ENCODE measurements around the gene DYNC1I1. TPM values are rescaled to one million over a fixed set of nuclear protein-coding genes. Genes with fewer than 3 reads are reported as not detected.

The DYNC1I1 gene
- total and polyA plus RNA-seq, 2 of the 13 experiments (the other 11 are each of a cell fraction or from before 2014, with no cell fraction given), result not detected

DNA sequence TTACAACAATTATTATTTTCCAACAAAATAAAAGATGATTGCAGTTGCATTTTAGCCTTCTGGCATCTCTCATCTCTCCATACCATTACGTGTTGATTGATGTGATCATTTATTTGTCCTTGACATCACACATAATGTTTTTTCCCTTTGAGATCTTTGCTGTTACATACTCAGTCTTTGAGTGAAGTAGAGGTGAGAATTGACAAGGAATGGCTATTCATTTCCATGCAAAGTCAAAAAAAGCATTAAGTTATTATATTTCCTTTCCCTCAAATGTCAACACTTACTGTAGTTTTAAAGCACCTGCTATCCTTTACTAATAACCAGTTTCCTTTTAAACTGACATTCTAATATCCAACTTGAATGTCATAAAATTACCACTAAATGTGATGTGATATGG, 33.6 kb downstream of the DYNC1I1 start (continued):
- TF ChIP-seq, protein P1, sequence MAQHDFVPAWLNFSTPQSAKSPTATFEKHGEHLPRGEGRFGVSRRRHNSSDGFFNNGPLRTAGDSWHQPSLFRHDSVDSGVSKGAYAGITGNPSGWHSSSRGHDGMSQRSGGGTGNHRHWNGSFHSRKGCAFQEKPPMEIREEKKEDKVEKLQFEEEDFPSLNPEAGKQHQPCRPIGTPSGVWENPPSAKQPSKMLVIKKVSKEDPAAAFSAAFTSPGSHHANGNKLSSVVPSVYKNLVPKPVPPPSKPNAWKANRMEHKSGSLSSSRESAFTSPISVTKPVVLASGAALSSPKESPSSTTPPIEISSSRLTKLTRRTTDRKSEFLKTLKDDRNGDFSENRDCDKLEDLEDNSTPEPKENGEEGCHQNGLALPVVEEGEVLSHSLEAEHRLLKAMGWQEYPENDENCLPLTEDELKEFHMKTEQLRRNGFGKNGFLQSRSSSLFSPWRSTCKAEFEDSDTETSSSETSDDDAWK (CRISPR knock-in tag; IDR thresholded peaks at IDR 0.05), result no peak
- TF ChIP-seq SSRP1 (CRISPR knock-in tag; IDR thresholded peaks at IDR 0.05) (no peak), THAP11 (CRISPR knock-in tag; IDR thresholded peaks at IDR 0.05) (no peak), ZNF766 (CRISPR knock-in tag; IDR thresholded peaks at IDR 0.05; ENCODE audit: borderline replicate concordance) (no peak), ZNF12 (CRISPR knock-in tag; IDR thresholded peaks at IDR 0.05) (no peak), POGZ (CRISPR knock-in tag; IDR thresholded peaks at IDR 0.05) (no peak), FOXJ3 (CRISPR knock-in tag; IDR thresholded peaks at IDR 0.05; ENCODE audit: borderline replicate concordance) (no peak)
- TF ChIP-seq, protein P2, sequence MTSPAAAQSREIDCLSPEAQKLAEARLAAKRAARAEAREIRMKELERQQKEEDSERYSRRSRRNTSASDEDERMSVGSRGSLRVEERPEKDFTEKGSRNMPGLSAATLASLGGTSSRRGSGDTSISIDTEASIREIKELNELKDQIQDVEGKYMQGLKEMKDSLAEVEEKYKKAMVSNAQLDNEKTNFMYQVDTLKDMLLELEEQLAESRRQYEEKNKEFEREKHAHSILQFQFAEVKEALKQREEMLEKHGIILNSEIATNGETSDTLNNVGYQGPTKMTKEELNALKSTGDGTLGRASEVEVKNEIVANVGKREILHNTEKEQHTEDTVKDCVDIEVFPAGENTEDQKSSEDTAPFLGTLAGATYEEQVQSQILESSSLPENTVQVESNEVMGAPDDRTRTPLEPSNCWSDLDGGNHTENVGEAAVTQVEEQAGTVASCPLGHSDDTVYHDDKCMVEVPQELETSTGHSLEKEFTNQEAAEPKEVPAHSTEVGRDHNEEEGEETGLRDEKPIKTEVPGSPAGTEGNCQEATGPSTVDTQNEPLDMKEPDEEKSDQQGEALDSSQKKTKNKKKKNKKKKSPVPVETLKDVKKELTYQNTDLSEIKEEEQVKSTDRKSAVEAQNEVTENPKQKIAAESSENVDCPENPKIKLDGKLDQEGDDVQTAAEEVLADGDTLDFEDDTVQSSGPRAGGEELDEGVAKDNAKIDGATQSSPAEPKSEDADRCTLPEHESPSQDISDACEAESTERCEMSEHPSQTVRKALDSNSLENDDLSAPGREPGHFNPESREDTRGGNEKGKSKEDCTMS (CRISPR knock-in tag; conservative IDR thresholded peaks at IDR 0.05), result no peak
- TF ChIP-seq, protein P3, sequence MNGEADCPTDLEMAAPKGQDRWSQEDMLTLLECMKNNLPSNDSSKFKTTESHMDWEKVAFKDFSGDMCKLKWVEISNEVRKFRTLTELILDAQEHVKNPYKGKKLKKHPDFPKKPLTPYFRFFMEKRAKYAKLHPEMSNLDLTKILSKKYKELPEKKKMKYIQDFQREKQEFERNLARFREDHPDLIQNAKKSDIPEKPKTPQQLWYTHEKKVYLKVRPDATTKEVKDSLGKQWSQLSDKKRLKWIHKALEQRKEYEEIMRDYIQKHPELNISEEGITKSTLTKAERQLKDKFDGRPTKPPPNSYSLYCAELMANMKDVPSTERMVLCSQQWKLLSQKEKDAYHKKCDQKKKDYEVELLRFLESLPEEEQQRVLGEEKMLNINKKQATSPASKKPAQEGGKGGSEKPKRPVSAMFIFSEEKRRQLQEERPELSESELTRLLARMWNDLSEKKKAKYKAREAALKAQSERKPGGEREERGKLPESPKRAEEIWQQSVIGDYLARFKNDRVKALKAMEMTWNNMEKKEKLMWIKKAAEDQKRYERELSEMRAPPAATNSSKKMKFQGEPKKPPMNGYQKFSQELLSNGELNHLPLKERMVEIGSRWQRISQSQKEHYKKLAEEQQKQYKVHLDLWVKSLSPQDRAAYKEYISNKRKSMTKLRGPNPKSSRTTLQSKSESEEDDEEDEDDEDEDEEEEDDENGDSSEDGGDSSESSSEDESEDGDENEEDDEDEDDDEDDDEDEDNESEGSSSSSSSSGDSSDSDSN (CRISPR knock-in tag; IDR thresholded peaks at IDR 0.05), result no peak
- TF ChIP-seq, protein P4, sequence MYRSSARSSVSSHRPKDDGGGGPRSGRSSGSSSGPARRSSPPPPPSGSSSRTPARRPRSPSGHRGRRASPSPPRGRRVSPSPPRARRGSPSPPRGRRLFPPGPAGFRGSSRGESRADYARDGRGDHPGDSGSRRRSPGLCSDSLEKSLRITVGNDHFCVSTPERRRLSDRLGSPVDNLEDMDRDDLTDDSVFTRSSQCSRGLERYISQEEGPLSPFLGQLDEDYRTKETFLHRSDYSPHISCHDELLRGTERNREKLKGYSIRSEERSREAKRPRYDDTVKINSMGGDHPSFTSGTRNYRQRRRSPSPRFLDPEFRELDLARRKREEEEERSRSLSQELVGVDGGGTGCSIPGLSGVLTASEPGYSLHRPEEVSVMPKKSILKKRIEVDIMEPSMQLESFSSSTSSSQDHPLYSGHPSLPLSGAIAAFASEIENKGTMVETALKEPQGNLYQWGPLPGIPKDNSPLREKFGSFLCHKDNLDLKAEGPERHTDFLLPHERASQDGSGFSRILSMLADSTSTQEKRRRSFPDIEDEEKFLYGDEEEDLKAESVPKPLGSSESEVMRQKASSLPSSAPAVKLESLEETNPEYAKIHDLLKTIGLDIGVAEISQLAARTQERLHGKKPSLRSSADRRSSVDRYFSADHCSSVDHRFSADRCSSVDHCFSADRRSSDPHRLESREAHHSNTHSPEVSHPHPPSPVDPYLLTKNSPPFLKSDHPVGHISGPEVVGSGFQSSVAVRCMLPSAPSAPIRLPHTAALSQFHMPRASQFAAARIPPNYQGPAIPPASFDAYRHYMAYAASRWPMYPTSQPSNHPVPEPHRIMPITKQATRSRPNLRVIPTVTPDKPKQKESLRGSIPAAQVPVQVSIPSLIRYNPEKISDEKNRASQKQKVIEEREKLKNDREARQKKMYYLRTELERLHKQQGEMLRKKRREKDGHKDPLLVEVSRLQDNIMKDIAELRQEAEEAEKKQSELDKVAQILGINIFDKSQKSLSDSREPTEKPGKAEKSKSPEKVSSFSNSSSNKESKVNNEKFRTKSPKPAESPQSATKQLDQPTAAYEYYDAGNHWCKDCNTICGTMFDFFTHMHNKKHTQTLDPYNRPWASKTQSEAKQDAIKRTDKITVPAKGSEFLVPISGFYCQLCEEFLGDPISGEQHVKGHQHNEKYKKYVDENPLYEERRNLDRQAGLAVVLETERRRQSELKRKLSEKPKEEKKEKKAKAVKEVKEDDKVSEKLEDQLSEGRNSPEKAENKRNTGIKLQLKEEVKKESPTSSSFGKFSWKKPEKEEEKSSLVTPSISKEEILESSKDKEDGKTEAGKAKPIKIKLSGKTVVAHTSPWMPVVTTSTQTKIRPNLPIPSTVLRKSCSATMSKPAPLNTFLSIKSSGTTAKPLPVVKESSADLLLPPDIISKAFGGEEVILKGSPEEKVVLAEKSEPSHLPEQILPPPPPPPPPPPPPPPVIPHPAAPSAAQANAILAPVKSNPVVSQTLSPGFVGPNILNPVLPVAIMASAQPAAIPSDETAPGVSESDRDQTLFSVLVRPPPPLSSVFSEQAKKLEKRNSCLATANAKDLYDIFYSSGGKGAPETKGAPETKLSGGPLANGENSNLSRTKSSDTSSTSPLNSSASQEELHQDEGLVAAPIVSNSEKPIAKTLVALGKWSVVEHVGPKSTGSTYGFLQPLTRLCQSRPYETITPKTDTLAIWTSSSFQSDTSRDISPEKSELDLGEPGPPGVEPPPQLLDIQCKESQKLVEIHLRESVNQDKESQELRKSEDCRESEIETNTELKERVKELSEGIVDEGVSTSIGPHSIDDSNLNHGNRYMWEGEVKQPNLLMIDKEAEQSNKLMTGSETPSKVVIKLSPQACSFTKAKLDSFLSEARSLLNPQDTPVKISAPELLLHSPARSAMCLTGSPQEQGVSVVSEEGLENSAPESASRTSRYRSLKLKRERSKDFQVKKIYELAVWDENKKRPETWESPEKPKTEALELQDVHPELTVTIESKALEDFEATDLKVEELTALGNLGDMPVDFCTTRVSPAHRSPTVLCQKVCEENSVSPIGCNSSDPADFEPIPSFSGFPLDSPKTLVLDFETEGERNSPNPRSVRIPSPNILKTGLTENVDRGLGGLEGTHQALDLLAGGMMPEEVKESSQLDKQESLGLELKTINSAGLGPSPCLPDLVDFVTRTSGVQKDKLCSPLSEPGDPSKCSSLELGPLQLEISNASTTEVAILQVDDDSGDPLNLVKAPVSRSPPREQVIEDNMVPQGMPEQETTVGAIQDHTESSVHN (CRISPR knock-in tag; IDR thresholded peaks at IDR 0.05), result no peak
- TF ChIP-seq, protein P5, sequence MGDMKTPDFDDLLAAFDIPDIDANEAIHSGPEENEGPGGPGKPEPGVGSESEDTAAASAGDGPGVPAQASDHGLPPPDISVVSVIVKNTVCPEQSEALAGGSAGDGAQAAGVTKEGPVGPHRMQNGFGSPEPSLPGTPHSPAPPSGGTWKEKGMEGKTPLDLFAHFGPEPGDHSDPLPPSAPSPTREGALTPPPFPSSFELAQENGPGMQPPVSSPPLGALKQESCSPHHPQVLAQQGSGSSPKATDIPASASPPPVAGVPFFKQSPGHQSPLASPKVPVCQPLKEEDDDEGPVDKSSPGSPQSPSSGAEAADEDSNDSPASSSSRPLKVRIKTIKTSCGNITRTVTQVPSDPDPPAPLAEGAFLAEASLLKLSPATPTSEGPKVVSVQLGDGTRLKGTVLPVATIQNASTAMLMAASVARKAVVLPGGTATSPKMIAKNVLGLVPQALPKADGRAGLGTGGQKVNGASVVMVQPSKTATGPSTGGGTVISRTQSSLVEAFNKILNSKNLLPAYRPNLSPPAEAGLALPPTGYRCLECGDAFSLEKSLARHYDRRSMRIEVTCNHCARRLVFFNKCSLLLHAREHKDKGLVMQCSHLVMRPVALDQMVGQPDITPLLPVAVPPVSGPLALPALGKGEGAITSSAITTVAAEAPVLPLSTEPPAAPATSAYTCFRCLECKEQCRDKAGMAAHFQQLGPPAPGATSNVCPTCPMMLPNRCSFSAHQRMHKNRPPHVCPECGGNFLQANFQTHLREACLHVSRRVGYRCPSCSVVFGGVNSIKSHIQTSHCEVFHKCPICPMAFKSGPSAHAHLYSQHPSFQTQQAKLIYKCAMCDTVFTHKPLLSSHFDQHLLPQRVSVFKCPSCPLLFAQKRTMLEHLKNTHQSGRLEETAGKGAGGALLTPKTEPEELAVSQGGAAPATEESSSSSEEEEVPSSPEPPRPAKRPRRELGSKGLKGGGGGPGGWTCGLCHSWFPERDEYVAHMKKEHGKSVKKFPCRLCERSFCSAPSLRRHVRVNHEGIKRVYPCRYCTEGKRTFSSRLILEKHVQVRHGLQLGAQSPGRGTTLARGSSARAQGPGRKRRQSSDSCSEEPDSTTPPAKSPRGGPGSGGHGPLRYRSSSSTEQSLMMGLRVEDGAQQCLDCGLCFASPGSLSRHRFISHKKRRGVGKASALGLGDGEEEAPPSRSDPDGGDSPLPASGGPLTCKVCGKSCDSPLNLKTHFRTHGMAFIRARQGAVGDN (CRISPR knock-in tag; IDR thresholded peaks at IDR 0.05), result no peak

Data from HepG2 (cell line).